OCI-LY3 (cell line): ENCODE measurements around the gene GUCY1B1.

ENCODE experiments used
- H2AFZ ChIP-seq: fragments of 200-600, 300-600 bp; shearing (Covaris generic); 2 replicates; pipeline ENCODE4 v1.6.0; 2014; ENCODE audit warnings: antibody characterized with exemption, low read depth, low read length
- H3K27ac ChIP-seq: fragments of 200-600, 300-600 bp; sonication (generic); 2 replicates; pipeline ENCODE4 v1.5.1; 2014; ENCODE audit warnings: mild to moderate bottlenecking, low read length, moderate library complexity, mixed read lengths
- H3K27me3 ChIP-seq: fragments of 200-600, 300-600 bp; sonication (generic); 2 replicates; pipeline ENCODE4 v1.6.1; 2014; ENCODE audit warnings: low read depth, low read length, mixed read lengths
- H3K36me3 ChIP-seq: fragments of 200-600, 300-600 bp; sonication (generic); replicated peaks from 2 replicates; pipeline ENCODE3; 2014; ENCODE audit warnings: low read depth, low read length, mixed read lengths
- H3K4me1 ChIP-seq: fragments of 300-600, 200-600 bp; sonication (generic); 2 replicates; pipeline ENCODE4 v1.6.1; 2014; ENCODE audit warnings: low read length, mixed read lengths
- H3K4me2 ChIP-seq: fragments of 200-600, 300-600 bp; sonication (generic); 2 replicates; pipeline ENCODE4 v1.6.1; 2014; ENCODE audit warnings: low read length, mixed read lengths
- H3K4me3 ChIP-seq: fragments of 300-600, 200-600 bp; sonication (generic); 2 replicates; pipeline ENCODE4 v1.5.1; 2014; ENCODE audit warnings: antibody characterized with exemption, mild to moderate bottlenecking, low read length, moderate library complexity
- H3K79me2 ChIP-seq: fragments of 300-600, 200-600 bp; shearing (Covaris generic); 2 replicates; pipeline ENCODE4 v1.6.1; 2014; ENCODE audit warnings: mild to moderate bottlenecking, low read length, mixed read lengths
- H3K9ac ChIP-seq: fragments of 300-600, 200-600 bp; shearing (Covaris generic); 2 replicates; pipeline ENCODE4 v1.6.0; 2014; ENCODE audit warnings: mild to moderate bottlenecking, low read length, moderate library complexity
- H3K9me3 ChIP-seq: fragments of 200-600, 300-600 bp; shearing (Covaris generic); 2 replicates; pipeline ENCODE4 v1.6.1; 2014; ENCODE audit warnings: low read length, mixed read lengths; ENCODE audit not compliant: insufficient read depth
- H4K20me1 ChIP-seq: fragments of 200-600, 300-600 bp; sonication (generic); 2 replicates; pipeline ENCODE4 v1.6.1; 2016; ENCODE audit warnings: low read length, mixed read lengths; ENCODE audit not compliant: insufficient read depth
- CTCF ChIP-seq: fragments of 200-600, 300-600 bp; sonication (generic); IDR thresholded peaks from 2 replicates; pipeline ENCODE4 v1.5.1; 2014; ENCODE audit warnings: antibody characterized with exemption, low read length, low read depth
- EZH2phosphoT487 ChIP-seq: fragments of 200-600 bp; shearing (Covaris generic); IDR thresholded peaks from 2 replicates; pipeline ENCODE4 v1.6.1; 2018; ENCODE audit warnings: antibody characterized with exemption, mixed run types, low read depth

GUCY1B1 gene

GRCh38 chr4:155780775-155781174 lies 22.0 kb downstream of the GUCY1B1 start:
- no peaks in the 10 kb centered on the region for H3K79me2 ChIP-seq
- no peak for TF ChIP-seq EZH2phosphoT487
- no peak for TF ChIP-seq CTCF
- H3K9me3 ChIP-seq = no peaks in the 10 kb centered on the region
- no peaks in the 10 kb centered on the region for H3K27me3 ChIP-seq
- H3K36me3 ChIP-seq = no peaks in the 10 kb centered on the region
- H3K27ac ChIP-seq = no peak overlapping the region
- H3K4me1 ChIP-seq = no peaks in the 10 kb centered on the region
- H3K9ac ChIP-seq = no peak overlapping the region
- H3K4me2 ChIP-seq = no peak overlapping the region
- H2AFZ ChIP-seq = no peak overlapping the region
- no peaks in the 10 kb centered on the region for H4K20me1 ChIP-seq
- H3K4me3 ChIP-seq = no peak overlapping the region

- TF ChIP-seq CTCF = no peak
- TF ChIP-seq EZH2phosphoT487 = no peak
- Histone ChIP-seq H3K4me2 (no peak overlapping the region), H3K27me3 (no peaks in the 10 kb centered on the region)
Measured at GRCh38 chr4:155781249-155781831, 22.5 kb downstream of the GUCY1B1 start.

GRCh38 chr4:155784637-155785036 lies 25.8 kb downstream of the GUCY1B1 start:
- Histone ChIP-seq H4K20me1 (no peaks in the 10 kb centered on the region), H3K36me3 (no peaks in the 10 kb centered on the region), H3K4me1 (peaks cover 8% of the 10 kb centered on the region), H3K4me2 (no peak overlapping the region), H3K27me3 (no peaks in the 10 kb centered on the region), H3K9ac (no peak overlapping the region), H3K4me3 (no peak overlapping the region), H3K27ac (no peak overlapping the region), H3K79me2 (no peaks in the 10 kb centered on the region), H2AFZ (no peak overlapping the region), H3K9me3 (no peaks in the 10 kb centered on the region)
- no peak for TF ChIP-seq CTCF
- TF ChIP-seq EZH2phosphoT487 = no peak

More at GRCh38 chr4:155781249-155781831, 22.5 kb downstream of the GUCY1B1 start:
- Histone ChIP-seq H3K4me3 (no peak overlapping the region), H3K27ac (no peak overlapping the region), H3K79me2 (no peaks in the 10 kb centered on the region), H3K9ac (no peak overlapping the region), H2AFZ (no peak overlapping the region), H4K20me1 (no peaks in the 10 kb centered on the region), H3K9me3 (no peaks in the 10 kb centered on the region), H3K4me1 (no peaks in the 10 kb centered on the region), H3K36me3 (no peaks in the 10 kb centered on the region)

GRCh38 chr4:155785828-155786227 lies 27.0 kb downstream of the GUCY1B1 start:
- Histone ChIP-seq H3K36me3 (no peaks in the 10 kb centered on the region), H2AFZ (no peak overlapping the region), H3K79me2 (no peaks in the 10 kb centered on the region), H3K4me2 (no peak overlapping the region), H3K27me3 (no peaks in the 10 kb centered on the region), H3K9ac (no peak overlapping the region), H3K27ac (no peak overlapping the region), H3K4me1 (peaks cover 10% of the 10 kb centered on the region), H3K9me3 (no peaks in the 10 kb centered on the region), H3K4me3 (no peak overlapping the region), H4K20me1 (no peaks in the 10 kb centered on the region)
- TF ChIP-seq EZH2phosphoT487 (no peak), CTCF (no peak)
